ENCODE results near the gene DLG1. TPM values are rescaled to one million over a fixed set of nuclear protein-coding genes. Genes with fewer than 3 reads are reported as not detected.

DLG1 gene
- total and polyA plus RNA-seq, 2 experiments from 2014 or later = 54.8 to 128 TPM

DNA sequence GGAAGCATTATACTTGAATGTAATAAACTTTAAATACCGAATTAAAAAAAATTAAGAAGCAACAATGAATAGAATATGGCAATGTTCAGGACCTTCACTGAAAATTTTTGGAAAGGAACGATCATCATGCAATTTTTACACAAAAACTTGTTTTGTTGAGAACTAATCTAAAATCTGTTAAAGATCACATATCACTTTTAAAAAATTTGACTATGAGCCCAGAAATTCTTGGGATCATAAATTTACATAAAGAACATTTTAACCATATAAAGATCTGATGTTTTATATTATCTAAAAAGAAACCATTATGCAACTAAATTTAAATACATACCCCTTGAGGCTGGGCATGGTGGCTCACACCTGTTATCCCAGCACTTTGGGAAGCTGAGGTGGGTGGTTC, 192.6 kb downstream of the DLG1 start:
- H3K9me3 ChIP-seq (ENCODE audit: low read depth) = no peaks in the 10 kb centered on the region
- H3K9me2 ChIP-seq (replicated peaks; ENCODE audit: insufficient read depth) = no peaks in the 10 kb centered on the region
- no peaks in the 10 kb centered on the region for H4K20me1 ChIP-seq (ENCODE audit: insufficient read depth, poor library complexity, severe bottlenecking)
- DNase-seq (ENCODE audit: low spot score) = no peak
- H2AFZ ChIP-seq = no peak overlapping the region
- no peaks in the 10 kb centered on the region for H3K4me1 ChIP-seq (ENCODE audit: insufficient read depth)
- no peaks in the 10 kb centered on the region for H3K27me3 ChIP-seq
- no peaks in the 10 kb centered on the region for H3K79me2 ChIP-seq
- TF ChIP-seq EZH2 (IDR thresholded peaks at IDR 0.05; ENCODE audit: borderline replicate concordance) (no peak), EZH2phosphoT487 (IDR thresholded peaks at IDR 0.05; ENCODE audit: low read depth, severe bottlenecking, unreplicated experiment) (no peak)
- TF ChIP-seq, protein P1, sequence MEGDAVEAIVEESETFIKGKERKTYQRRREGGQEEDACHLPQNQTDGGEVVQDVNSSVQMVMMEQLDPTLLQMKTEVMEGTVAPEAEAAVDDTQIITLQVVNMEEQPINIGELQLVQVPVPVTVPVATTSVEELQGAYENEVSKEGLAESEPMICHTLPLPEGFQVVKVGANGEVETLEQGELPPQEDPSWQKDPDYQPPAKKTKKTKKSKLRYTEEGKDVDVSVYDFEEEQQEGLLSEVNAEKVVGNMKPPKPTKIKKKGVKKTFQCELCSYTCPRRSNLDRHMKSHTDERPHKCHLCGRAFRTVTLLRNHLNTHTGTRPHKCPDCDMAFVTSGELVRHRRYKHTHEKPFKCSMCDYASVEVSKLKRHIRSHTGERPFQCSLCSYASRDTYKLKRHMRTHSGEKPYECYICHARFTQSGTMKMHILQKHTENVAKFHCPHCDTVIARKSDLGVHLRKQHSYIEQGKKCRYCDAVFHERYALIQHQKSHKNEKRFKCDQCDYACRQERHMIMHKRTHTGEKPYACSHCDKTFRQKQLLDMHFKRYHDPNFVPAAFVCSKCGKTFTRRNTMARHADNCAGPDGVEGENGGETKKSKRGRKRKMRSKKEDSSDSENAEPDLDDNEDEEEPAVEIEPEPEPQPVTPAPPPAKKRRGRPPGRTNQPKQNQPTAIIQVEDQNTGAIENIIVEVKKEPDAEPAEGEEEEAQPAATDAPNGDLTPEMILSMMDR (IDR thresholded peaks at IDR 0.05; ENCODE audit: poor library complexity) = no peak
- no peak overlapping the region for H3K4me3 ChIP-seq
- no peak overlapping the region for H3K4me2 ChIP-seq
- no peaks in the 10 kb centered on the region for H3K36me3 ChIP-seq (replicated peaks; ENCODE audit: insufficient read depth, low read depth)
- WGBS (ENCODE audit: low lambda C conversion rate, missing lambda C conversion rate) = 93% methylated on average over 2 of the region's 2 CpGs
- H3K27ac ChIP-seq = no peak overlapping the region

DNA sequence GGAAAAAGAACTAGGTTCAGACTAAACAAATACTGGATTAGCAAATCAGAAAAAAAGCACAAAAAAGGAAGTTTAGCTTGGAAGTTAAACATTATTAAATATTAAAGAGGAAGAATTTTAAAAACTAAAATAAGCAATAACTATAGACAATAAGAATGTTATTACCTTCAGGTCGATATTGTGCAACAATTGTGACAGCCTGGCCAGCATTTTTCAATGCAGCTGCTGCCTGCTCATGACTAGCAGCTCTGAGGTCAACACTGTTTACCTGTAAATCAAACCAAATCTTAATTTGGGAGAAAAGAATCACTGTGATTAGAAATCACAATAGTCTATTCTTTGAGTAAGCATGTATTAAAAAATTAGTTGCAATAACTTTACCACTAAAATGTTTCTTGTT, 193.7 kb downstream of the DLG1 start:
- no peak overlapping the region for H2AFZ ChIP-seq
- WGBS (ENCODE audit: low lambda C conversion rate, missing lambda C conversion rate) = 94% methylated on average over 1 of the region's 1 CpG
- no peaks in the 10 kb centered on the region for H3K27me3 ChIP-seq
- H3K27ac ChIP-seq = no peak overlapping the region
- no peaks in the 10 kb centered on the region for H3K79me2 ChIP-seq
- no peaks in the 10 kb centered on the region for H3K9me2 ChIP-seq (replicated peaks; ENCODE audit: insufficient read depth)
- TF ChIP-seq EZH2 (IDR thresholded peaks at IDR 0.05; ENCODE audit: borderline replicate concordance) (no peak), EZH2phosphoT487 (IDR thresholded peaks at IDR 0.05; ENCODE audit: low read depth, severe bottlenecking, unreplicated experiment) (no peak)
- TF ChIP-seq, protein P1 (IDR thresholded peaks at IDR 0.05; ENCODE audit: poor library complexity) = no peak
- no peaks in the 10 kb centered on the region for H3K9me3 ChIP-seq (ENCODE audit: low read depth)
- H3K4me3 ChIP-seq = no peak overlapping the region
- H3K36me3 ChIP-seq (replicated peaks; ENCODE audit: insufficient read depth, low read depth) = no peaks in the 10 kb centered on the region
- H3K4me1 ChIP-seq (ENCODE audit: insufficient read depth) = no peaks in the 10 kb centered on the region
- H3K4me2 ChIP-seq = no peak overlapping the region
- no peaks in the 10 kb centered on the region for H4K20me1 ChIP-seq (ENCODE audit: insufficient read depth, poor library complexity, severe bottlenecking)
- DNase-seq (ENCODE audit: low spot score) = no peak

DNA sequence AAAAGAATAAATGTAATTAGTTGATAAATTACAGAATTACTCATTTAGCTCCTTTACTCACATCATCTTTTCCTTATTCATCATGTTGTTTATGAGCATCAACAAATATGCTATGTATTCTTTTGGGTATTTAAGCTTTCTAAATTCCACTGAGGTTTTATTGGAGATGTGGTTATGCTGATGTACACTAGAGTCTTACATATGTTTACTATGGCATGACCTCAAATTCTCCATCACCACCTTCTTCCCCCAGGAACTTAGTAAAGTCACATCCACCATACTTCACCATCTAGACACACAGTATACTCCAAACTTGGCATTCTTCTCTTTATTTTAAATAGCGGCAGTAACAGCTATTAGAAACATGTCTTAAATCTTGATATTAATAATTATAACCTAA, 194.6 kb downstream of the DLG1 start:
- DNase-seq (ENCODE audit: low spot score) = no peak
- Histone ChIP-seq H3K9me2 (replicated peaks; ENCODE audit: insufficient read depth) (no peaks in the 10 kb centered on the region), H3K9me3 (ENCODE audit: low read depth) (no peaks in the 10 kb centered on the region), H3K27me3 (no peaks in the 10 kb centered on the region), H3K79me2 (no peaks in the 10 kb centered on the region), H4K20me1 (ENCODE audit: insufficient read depth, poor library complexity, severe bottlenecking) (no peaks in the 10 kb centered on the region), H3K36me3 (replicated peaks; ENCODE audit: insufficient read depth, low read depth) (no peaks in the 10 kb centered on the region), H3K4me3 (no peak overlapping the region), H3K4me1 (ENCODE audit: insufficient read depth) (no peaks in the 10 kb centered on the region), H3K4me2 (no peak overlapping the region), H3K27ac (no peak overlapping the region), H2AFZ (no peak overlapping the region)
- WGBS (ENCODE audit: low lambda C conversion rate, missing lambda C conversion rate) = 94% methylated on average over 1 of the region's 1 CpG
- TF ChIP-seq EZH2 (IDR thresholded peaks at IDR 0.05; ENCODE audit: borderline replicate concordance) (no peak), EZH2phosphoT487 (IDR thresholded peaks at IDR 0.05; ENCODE audit: low read depth, severe bottlenecking, unreplicated experiment) (no peak)
- TF ChIP-seq, protein P1 (IDR thresholded peaks at IDR 0.05; ENCODE audit: poor library complexity) = no peak

DNA sequence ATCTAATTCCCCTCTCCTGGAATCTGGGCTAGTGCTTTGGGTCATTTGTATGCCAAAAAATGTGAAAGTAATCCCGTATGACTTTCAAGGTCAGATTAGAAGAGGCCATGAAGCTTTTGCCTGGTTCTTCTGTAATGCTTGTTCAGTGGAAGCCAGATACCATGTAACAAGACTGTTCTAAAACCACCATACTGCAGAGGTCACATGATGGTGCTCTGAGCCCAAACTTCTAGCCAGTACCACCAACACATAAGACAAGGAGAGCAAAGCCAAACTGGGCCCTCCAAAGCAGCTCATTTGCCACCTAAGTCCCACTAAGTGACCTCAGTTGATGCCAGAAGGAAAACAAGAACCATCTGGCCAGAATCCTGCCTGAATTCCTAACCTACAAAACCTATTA, 204.5 kb downstream of the DLG1 start:
- no peaks in the 10 kb centered on the region for H3K9me2 ChIP-seq (replicated peaks; ENCODE audit: insufficient read depth)
- H4K20me1 ChIP-seq (ENCODE audit: insufficient read depth, poor library complexity, severe bottlenecking) = peaks cover under 1% of the 10 kb centered on the region
- no peak for DNase-seq (ENCODE audit: low spot score)
- H3K27ac ChIP-seq = no peak overlapping the region
- H2AFZ ChIP-seq = no peak overlapping the region
- H3K27me3 ChIP-seq = no peaks in the 10 kb centered on the region
- WGBS (ENCODE audit: low lambda C conversion rate, missing lambda C conversion rate) = 79% methylated on average over 1 of the region's 1 CpG
- H3K4me1 ChIP-seq (ENCODE audit: insufficient read depth) = no peaks in the 10 kb centered on the region
- H3K36me3 ChIP-seq (replicated peaks; ENCODE audit: insufficient read depth, low read depth) = no peaks in the 10 kb centered on the region
- TF ChIP-seq EZH2phosphoT487 (IDR thresholded peaks at IDR 0.05; ENCODE audit: low read depth, severe bottlenecking, unreplicated experiment) (no peak), EZH2 (IDR thresholded peaks at IDR 0.05; ENCODE audit: borderline replicate concordance) (no peak)
- TF ChIP-seq, protein P1 (IDR thresholded peaks at IDR 0.05; ENCODE audit: poor library complexity) = no peak
- no peaks in the 10 kb centered on the region for H3K79me2 ChIP-seq
- no peaks in the 10 kb centered on the region for H3K9me3 ChIP-seq (ENCODE audit: low read depth)
- H3K4me3 ChIP-seq = no peak overlapping the region
- no peak overlapping the region for H3K4me2 ChIP-seq
